GM19099 (cell line): ENCODE measurements around the gene HRH2.

Experiments
- POLR2A ChIP-seq: IDR thresholded peaks from 3 replicates; pipeline ENCODE4 v1.6.1; 2011; ENCODE audit warnings: low read depth; ENCODE audit not compliant: insufficient read length; ENCODE audit errors: extremely low read depth

HRH2 gene

DNA sequence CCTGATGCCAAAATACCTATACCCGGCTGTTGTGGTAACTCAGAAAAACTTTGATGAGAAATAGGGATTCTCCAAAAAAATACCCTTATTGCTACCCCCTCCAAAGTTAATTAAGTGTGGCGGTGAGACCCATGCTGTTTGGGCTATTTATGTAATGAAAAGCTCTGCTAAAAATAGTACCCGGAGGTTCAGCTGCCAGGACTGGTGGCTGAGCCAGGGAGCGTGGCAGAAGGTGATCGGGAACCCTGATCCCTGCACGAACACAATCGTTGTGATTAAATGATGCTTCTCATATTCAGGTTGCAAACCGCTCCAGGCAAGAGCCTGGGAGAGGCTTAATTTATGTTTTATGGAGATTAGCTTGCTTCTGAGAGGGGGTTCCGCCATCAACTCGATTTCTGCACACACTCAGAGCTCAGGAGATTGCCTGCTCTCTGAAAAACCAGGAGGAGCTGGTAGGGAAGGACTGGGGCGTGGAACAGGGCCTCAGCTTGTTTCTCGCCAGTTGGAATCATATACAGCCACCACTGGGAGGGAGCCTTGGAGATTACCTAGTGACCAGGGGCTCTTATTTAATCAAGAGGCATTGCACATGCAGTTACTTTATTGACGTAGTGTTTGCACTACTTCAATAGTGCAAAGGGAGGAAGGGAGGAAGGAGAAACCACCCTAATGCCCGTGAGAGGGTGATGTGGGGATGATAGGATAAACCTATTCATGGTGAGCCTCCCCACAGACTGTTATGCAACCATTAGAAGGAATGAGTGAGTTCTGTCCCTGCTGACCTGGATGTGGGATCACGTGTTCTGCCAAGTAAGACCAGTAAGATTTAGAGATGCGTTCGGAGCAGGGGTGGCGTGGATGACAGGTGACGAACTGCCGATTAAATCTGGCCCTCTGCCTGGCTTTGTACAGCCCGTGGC is 23.4 kb downstream of the HRH2 start:
- TF ChIP-seq POLR2A: no peak

DNA sequence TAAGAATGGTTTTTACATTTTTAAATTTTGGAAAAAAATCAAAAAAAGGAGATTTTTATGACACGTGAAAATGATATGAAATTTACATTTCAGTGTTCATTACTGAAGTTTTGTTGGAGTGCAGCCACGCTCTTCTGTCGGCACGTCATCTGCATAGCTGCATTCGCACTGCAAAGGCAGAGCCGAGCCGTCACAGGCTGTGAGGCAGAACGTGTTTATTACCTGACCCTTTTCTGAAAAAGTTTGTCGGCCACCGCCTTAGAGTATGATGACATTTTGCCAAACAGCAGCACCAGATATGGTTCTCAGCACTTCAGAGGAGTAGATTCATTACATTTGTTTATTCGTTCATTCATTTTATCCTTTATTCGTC is 24.1 kb downstream of the HRH2 start:
- no peak for TF ChIP-seq POLR2A

DNA sequence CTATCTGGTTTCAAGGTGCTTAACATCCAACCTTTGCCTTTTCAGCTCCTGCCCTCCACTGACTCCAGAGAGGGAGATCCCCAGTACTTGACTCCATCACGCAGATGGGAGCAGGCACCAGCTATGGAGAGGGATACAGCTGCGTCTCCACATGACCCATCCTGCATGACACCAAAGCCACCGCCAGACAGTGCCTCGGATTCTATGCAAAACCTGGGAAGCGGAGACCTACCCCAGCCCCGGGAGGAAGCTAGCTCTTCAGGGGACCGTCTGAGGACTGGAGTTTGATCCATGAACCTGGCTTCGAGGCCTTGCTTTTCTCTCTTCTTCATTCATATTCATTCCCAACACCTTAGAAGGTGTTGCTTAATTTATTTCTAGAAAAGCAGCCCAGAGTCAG is 24.8 kb downstream of the HRH2 start:
- no peak for TF ChIP-seq POLR2A

DNA sequence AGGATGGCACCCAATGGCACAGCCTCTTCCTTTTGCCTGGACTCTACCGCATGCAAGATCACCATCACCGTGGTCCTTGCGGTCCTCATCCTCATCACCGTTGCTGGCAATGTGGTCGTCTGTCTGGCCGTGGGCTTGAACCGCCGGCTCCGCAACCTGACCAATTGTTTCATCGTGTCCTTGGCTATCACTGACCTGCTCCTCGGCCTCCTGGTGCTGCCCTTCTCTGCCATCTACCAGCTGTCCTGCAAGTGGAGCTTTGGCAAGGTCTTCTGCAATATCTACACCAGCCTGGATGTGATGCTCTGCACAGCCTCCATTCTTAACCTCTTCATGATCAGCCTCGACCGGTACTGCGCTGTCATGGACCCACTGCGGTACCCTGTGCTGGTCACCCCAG is 25.4 kb downstream of the HRH2 start:
- TF ChIP-seq POLR2A: no peak

DNA sequence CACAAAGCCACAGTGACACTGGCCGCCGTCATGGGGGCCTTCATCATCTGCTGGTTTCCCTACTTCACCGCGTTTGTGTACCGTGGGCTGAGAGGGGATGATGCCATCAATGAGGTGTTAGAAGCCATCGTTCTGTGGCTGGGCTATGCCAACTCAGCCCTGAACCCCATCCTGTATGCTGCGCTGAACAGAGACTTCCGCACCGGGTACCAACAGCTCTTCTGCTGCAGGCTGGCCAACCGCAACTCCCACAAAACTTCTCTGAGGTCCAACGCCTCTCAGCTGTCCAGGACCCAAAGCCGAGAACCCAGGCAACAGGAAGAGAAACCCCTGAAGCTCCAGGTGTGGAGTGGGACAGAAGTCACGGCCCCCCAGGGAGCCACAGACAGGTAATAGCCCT is 26.1 kb downstream of the HRH2 start:
- TF ChIP-seq POLR2A: no peak

DNA sequence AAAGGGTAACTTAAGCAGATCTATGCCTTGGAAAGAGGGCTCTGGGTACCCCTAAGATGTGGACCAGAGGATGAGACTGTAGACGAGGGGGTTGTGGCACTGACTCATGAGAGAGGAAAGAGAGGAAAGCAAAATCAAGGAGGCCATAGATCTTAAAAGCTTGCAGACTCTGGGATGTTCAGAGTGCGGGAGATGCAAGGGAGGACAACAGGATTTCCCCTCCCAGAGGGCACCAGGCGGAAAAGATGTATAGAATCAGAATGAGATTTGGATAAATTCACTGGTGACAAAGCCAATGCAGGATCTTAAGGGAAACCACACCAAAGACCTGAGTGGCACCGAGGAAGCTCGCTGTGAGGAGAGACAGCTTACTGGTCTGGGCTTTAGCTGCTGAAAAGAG is 27.1 kb downstream of the HRH2 start:
- no peak for TF ChIP-seq POLR2A

DNA sequence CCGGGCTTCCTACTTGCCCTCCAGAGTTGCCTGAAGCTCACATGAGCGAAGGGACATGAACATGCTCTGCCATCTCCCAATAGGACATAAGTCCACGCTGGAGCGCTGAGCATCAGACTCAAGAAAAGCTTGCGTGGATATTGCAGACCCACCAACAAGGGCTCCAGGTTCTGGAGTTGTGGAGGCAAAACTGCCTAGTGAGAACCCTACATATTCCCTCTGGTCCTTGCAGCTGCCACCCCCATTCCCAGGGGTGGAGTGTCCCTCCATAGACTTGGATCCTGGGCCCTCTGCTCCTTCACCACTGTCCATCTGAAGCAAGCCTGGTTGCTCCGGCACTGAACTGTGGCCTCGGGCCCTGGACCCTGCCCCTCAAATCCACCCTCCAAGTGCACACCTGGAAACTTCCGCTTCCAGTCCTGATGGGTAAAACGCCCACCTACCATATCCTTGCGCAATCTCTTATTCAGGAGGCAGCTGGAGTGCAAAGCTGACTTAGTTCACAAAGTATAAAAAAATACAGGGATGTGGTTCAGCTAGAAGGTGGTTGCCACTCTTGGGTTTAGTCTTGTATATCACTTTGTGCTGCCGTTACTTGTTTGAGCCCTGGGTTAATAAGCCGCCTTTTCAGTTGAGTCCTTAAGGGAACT is 28.0 kb downstream of the HRH2 start:
- TF ChIP-seq POLR2A: no peak

DNA sequence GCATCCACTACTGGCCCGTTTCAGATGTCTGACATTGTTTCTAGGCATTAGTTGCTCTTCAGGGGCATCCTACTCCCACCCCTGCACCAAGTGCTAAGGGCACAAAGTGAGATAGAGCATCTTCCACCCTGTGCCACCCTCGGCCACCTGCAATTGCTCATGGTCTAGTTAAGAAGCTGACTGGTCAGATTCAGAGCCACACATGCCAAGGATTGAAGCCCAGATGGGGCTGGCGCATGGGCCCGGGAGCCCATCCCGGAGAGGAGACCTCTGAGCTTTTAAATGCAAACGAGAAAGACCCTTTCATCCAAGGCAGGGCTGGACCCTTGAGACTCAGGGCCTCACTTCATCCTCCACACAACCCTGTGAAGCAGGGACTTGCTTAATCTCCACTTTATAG is 28.5 kb downstream of the HRH2 start:
- no peak for TF ChIP-seq POLR2A

DNA sequence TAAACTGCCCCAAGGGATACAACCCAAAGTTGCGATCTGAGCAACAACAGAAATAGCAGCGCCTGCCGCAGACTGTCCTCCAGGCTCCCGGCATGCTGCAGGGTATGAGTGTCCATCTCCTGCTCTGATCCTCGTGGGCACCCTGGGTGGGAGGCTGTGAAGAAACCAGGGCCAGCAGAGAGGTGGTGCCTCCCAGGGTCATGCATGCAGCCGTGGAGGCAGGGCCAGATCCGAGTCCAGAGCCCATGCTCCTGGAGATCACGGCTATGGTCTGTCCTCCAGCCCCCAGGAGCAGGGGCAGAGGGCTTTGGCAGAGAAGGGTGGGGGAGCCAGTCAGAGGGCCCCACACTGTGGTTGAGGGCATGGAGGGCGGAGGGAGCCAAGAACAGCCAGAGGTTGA is 29.0 kb downstream of the HRH2 start:
- no peak for TF ChIP-seq POLR2A

DNA sequence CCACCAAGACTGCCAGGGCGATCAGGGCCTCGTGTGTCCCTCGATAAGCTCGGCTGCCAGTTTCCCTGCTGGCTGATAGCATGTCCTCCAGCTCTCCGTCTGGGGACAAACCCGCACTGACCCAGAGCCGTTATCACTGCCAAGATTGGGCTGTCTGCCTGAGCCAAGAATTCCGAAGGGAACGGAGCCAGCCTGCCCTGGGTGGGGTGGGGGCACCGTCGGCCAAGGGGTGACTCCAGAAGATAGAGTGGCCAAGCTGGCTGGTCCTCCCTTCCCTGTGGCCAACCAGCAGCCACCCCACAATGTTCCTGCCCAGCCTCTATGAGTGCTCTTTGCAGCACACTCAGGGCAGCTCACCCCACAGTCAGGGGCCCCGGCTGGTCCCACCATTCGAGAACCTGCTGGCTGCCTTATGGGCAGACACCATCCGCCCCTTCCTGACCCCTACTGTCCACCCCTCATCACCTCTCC is 29.4 kb downstream of the HRH2 start:
- TF ChIP-seq POLR2A: no peak

DNA sequence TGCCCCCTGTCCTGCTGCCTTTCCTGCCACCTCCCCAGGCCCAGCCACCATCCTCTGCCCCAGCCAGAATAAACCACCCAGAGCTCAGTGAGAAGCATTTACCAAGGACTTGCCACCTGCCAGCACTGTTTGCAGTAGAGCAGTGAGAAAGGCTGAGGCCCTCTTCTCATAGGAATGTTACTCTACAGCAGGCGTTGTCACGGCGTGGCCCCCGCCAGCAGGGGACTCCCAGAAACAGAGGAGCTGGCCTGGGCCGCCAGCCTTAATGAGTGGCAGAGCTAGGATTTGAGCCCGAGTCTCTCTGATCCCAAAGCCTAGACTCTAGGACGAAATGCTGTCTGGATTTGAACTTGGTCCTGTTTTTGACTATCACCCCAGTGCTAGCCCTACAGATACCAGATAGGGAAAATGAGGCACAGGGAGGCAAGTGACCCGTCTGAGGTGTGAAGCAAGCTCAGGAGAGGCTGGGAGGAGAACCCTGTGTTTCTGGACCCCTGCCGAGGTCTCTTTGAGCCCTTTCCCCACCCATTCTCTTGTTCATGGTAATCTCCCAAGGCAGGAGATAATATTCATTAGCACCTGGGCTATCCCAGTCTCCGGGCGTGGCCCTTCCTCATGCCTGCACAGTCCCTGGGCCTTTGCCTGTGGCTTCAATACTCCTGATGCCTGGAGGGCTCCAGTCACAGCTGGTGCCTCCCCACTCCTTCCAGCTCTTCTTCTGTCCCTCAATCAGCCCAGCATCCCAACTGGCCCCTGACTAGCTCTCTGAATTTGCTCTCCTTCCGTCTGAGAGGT is 30.7 kb downstream of the HRH2 start:
- no peak for TF ChIP-seq POLR2A

DNA sequence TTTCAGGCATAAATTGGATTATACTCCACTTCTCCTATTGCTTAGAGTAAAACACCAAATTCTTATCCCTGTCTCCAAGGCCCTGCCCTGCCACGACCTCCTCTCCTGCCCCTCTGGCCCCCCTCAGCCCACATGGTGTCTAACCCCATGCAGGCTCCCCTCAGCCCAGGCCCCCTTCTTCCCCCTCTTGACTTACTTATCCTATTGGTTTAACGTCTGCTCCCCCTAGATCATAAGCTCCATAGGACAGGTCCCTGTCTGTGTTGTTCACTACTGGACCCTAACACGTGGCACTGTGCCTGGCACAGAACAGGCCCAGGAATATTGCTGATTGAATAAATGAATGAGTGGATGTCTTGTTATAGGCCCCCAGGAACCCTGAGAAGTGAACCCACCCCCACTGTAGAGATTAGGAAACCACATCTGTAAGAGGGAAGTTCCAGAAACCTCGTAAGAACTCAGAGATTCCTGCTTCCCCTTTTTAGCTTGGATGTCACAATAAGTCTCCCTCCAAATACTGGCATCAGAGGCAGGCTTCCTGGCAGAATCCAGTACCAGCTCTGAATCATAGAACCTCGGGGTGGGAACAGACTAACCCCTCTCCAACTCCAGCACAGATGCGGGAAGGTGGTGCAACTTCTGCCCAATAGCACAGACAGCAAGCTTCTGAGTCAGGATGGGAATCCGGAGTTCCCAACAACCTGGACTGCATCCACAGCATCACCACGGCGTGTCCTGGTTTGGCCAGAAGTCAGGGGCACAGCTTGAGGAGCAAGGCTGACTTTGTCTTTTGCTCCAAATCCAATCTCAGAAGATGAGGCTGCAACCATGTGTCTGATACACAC is 31.5 kb downstream of the HRH2 start:
- no peak for TF ChIP-seq POLR2A

DNA sequence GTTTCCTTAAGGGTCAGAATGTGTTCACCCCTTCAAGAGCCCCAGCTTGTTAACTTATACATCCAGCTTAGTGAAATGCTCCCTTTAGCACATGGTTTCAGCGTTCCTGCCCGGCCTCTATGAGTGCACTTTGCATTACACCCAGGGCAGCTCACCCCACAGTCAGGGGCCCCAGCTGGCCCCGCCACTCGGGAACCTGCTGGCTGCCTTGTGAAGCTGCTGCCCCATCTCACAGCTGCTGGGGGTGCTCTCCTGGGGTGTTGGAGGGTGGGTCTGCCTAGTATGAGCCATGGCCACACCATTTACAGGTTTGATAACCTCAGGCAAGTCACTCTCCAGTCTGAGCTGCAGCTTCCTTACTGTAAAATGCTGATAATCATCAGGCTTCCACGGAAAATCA is 32.2 kb downstream of the HRH2 start:
- no peak for TF ChIP-seq POLR2A

DNA sequence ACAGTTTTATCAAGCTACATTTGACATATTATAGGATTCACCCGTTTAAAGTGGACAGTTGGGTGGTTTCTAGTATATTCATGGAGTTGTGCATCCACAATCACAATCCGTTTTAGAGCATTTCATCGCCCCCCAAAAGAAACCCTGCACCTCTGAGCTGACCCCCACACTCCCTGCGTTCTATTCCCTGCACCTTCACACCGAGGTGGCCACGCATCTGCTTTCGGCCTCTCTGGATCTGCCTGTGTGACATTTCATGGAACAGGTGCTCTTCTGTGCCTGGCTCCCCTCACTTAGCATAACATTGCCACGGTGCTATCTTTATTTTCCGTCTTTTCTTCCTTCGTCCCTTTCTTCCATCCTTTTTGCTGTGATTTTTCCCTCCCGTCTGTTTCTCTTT is 32.7 kb downstream of the HRH2 start:
- TF ChIP-seq POLR2A: no peak

DNA sequence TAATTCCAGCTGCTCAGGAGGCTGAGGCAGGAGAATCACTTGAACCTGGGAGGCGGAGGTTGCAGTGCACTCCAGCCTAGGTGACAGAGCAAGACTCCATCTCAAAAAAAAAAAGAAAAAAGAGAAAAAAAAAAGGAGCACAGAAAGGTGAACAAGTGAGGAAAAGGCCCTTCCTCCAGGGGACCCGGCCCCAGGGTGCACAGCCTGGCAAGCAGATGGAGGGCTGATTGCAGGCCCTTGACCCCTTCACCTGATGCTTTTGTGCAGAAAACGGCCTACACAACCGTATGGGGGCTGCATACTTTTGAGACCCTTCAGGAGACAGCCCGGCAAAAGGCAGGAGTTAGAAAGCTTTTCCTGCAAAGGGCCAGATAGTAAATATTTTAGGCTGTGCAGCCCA is 33.9 kb downstream of the HRH2 start:
- TF ChIP-seq POLR2A: no peak
